GM19467 (cell line): ENCODE measurements around the gene PPM1H.
"Not testable (repeated sequence)": the region's sequence is repeated elsewhere in the genome, so short reads cannot be mapped to it uniquely, and the experiment has no call there.

Source experiments
- ATAC-seq: cut with Tn5 transposase; IDR thresholded peaks from one replicate; pipeline ENCODE4 v1.9.1; 2021; ENCODE audit warnings: mild to moderate bottlenecking, moderate library complexity; ENCODE audit not compliant: unreplicated experiment

Gene PPM1H

GRCh38 chr12:62693376-62694050 lies 241.4 kb downstream of the PPM1H start:
- ATAC-seq = no peak

GRCh38 chr12:62692884-62693283 lies 242.1 kb downstream of the PPM1H start:
- ATAC-seq = no peak

- no peak for ATAC-seq
Observed at GRCh38 chr12:62691309-62691708, 243.6 kb downstream of the PPM1H start.

- no peak for ATAC-seq
Observed at GRCh38 chr12:62689042-62689839, 245.7 kb downstream of the PPM1H start.

- ATAC-seq = no peak
Observed at GRCh38 chr12:62686938-62687337, 248.0 kb downstream of the PPM1H start.

GRCh38 chr12:62684570-62685295 lies 250.2 kb downstream of the PPM1H start:
- no peak for ATAC-seq

- ATAC-seq = no peak
Observed at GRCh38 chr12:62683776-62684569, 251.0 kb downstream of the PPM1H start.

- ATAC-seq = no peak
Observed at GRCh38 chr12:62681306-62681705, 253.6 kb downstream of the PPM1H start.

GRCh38 chr12:62679608-62680007 lies 255.3 kb downstream of the PPM1H start:
- ATAC-seq = no peak

- no peak for ATAC-seq
Observed at GRCh38 chr12:62677355-62677754, 257.6 kb downstream of the PPM1H start.

- no peak for ATAC-seq
Observed at GRCh38 chr12:62676521-62677307, 258.2 kb downstream of the PPM1H start.

GRCh38 chr12:62673028-62673815 lies 261.7 kb downstream of the PPM1H start:
- ATAC-seq = no peak

- ATAC-seq = no peak
Observed at GRCh38 chr12:62670986-62671720, 263.8 kb downstream of the PPM1H start.

- no peak for ATAC-seq
Observed at GRCh38 chr12:62668782-62669181, 266.2 kb downstream of the PPM1H start.

- not testable (repeated sequence) for ATAC-seq
Observed at GRCh38 chr12:62664951-62665350, 270.0 kb downstream of the PPM1H start.

- no peak for ATAC-seq
Observed at GRCh38 chr12:62660756-62661155, 274.2 kb downstream of the PPM1H start.

GRCh38 chr12:62659453-62660295 lies 275.3 kb downstream of the PPM1H start:
- no peak for ATAC-seq

GRCh38 chr12:62658910-62659309 lies 276.0 kb downstream of the PPM1H start:
- ATAC-seq = no peak
